Gastroesophageal sphincter (tissue), 3 donors: ENCODE data around the gene MRPL32.

ENCODE experiments used
- CTCF ChIP-seq, 4 experiments: fragments of 200-600 bp in 2 of 4; fragments of 450-650 bp in 2 of 4; sonication (generic) in 1 of 4; IDR thresholded peaks; one replicate each; pipeline ENCODE4 v1.5.1; 2017 to 2019; ENCODE audit warnings: antibody characterized with exemption in 4 of 4, mild to moderate bottlenecking in 2 of 4, moderate library complexity in 2 of 4
- POLR2A ChIP-seq, 2 donors: fragments of 450-650 bp; IDR thresholded peaks; one replicate each; pipeline ENCODE4 v1.6.1; 2017; ENCODE audit warnings: antibody characterized with exemption in 2 of 2, mild to moderate bottlenecking in 2 of 2, moderate library complexity in 1 of 2
- POLR2AphosphoS5 ChIP-seq: sonication (generic); formaldehyde crosslinking; IDR thresholded peaks from one replicate; pipeline ENCODE4 v1.6.1; 2017; ENCODE audit warnings: antibody characterized with exemption

GRCh38 chr7:42956062-42956461 is 23.9 kb downstream of the MRPL32 start:
- TF ChIP-seq POLR2A (IDR thresholded peaks at IDR 0.05) = no peak
- no peak for TF ChIP-seq POLR2AphosphoS5
- TF ChIP-seq CTCF (IDR thresholded peaks at IDR 0.05) = no peak
